IMR-90 (cell line): ENCODE data around the gene RASD2. TPM values are rescaled to one million over a fixed set of nuclear protein-coding genes. Genes with fewer than 3 reads are reported as not detected.

ENCODE experiments used
- ATAC-seq: fragments of 200-7000 bp; cut with Tn5 transposase; 2 replicates; pipeline ENCODE4 v1.9.1; 2020; ENCODE audit warnings: low read depth, mild to moderate bottlenecking, moderate library complexity
- BruUV-seq: library from RNA; stranded (reverse); fragments of 400-500 nt; replicated peaks from 2 replicates; lab custom pipeline; 2021; lab: Mats Ljungman, UMichigan
- CTCF ChIA-PET: fragments of 300-600 bp; formaldehyde crosslinking; extraction: SDS; loops from one replicate; lab custom pipeline; 2021; ENCODE audit warnings: antibody characterized with exemption; lab: Yijun Ruan, JAX
- POLR2A ChIA-PET: fragments of 300-600 bp; sonication (Branson Sonifier 250); formaldehyde crosslinking; loops from one replicate; lab custom pipeline; 2022; ENCODE audit warnings: antibody characterized with exemption; ENCODE audit not compliant: unreplicated experiment; lab: Charles Lee
- DNase-seq: peaks from one replicate; pipeline ENCODE4 v3.0.0; 2013
- H2AFZ ChIP-seq: replicated peaks from 2 replicates; pipeline ENCODE3; 2013; ENCODE audit warnings: low read length, mild to moderate bottlenecking; ENCODE audit not compliant: poor library complexity
- H2AK5ac ChIP-seq: 2 replicates; pipeline ENCODE4 v1.6.1; 2013; ENCODE audit warnings: low read depth, low read length, inconsistent platforms
- H2AK9ac ChIP-seq: replicated peaks from 2 replicates; pipeline ENCODE3; 2013; ENCODE audit warnings: mild to moderate bottlenecking, low read depth, low read length, moderate library complexity; ENCODE audit not compliant: poor library complexity
- H2BK120ac ChIP-seq: 2 replicates; pipeline ENCODE4 v1.6.1; 2013; ENCODE audit warnings: low read depth, low read length, inconsistent platforms
- H2BK15ac ChIP-seq: 3 replicates; pipeline ENCODE4 v1.6.1; 2013; ENCODE audit warnings: low read depth, low read length, inconsistent platforms
- H2BK20ac ChIP-seq: 2 replicates; pipeline ENCODE4 v1.6.1; 2013; ENCODE audit warnings: low read depth, mild to moderate bottlenecking, inconsistent platforms, low read length, moderate library complexity
- H2BK5ac ChIP-seq: 2 replicates; pipeline ENCODE4 v1.6.1; 2013; ENCODE audit warnings: mild to moderate bottlenecking, low read depth, low read length, inconsistent platforms; ENCODE audit not compliant: poor library complexity, severe bottlenecking
- H3K14ac ChIP-seq: replicated peaks from 2 replicates; pipeline ENCODE4 v1.6.1; 2013; ENCODE audit warnings: low read depth, low read length, inconsistent platforms
- H3K18ac ChIP-seq: 2 replicates; pipeline ENCODE4 v1.6.1; 2013; ENCODE audit warnings: low read depth, low read length, control low read depth
- H3K23ac ChIP-seq: 2 replicates; pipeline ENCODE4 v1.6.1; 2013; ENCODE audit warnings: low read depth, low read length, inconsistent platforms
- H3K27ac ChIP-seq: 2 replicates; pipeline ENCODE4 v1.5.1; 2013; ENCODE audit warnings: mild to moderate bottlenecking, control low read depth, low read length; ENCODE audit not compliant: insufficient read depth
- H3K27me3 ChIP-seq: 2 replicates; pipeline ENCODE4 v1.6.1; 2013; ENCODE audit warnings: low read length; ENCODE audit not compliant: control insufficient read depth, insufficient read depth
- H3K36me3 ChIP-seq: 2 replicates; pipeline ENCODE4 v1.6.1; 2013; ENCODE audit warnings: low read length, mixed read lengths; ENCODE audit not compliant: control insufficient read depth, insufficient read depth
- H3K4ac ChIP-seq: 2 replicates; pipeline ENCODE4 v1.6.1; 2013; ENCODE audit warnings: low read depth, low read length, inconsistent platforms
- H3K4me1 ChIP-seq: 2 replicates; pipeline ENCODE4 v1.6.1; 2013; ENCODE audit warnings: low read length, mixed read lengths; ENCODE audit not compliant: control insufficient read depth, insufficient read depth
- H3K4me2 ChIP-seq: 2 replicates; pipeline ENCODE4 v1.6.1; 2013; ENCODE audit warnings: low read depth, mild to moderate bottlenecking, control low read depth, low read length, moderate library complexity
- H3K4me3 ChIP-seq: 2 replicates; pipeline ENCODE4 v1.5.1; 2013; ENCODE audit warnings: low read depth, mild to moderate bottlenecking, control low read depth, low read length, moderate library complexity; ENCODE audit not compliant: insufficient read depth
- H3K56ac ChIP-seq: 2 replicates; pipeline ENCODE4 v1.6.1; 2013; ENCODE audit warnings: low read length, inconsistent platforms; ENCODE audit not compliant: insufficient read depth; ENCODE audit errors: extremely low read depth
- H3K79me1 ChIP-seq, 2 experiments: 2 replicates each; pipeline ENCODE4 v1.6.1; 2013; ENCODE audit warnings: low read length in 2 of 2, inconsistent platforms in 1 of 2, low read depth in 1 of 2
- H3K9ac ChIP-seq: 2 replicates; pipeline ENCODE4 v1.6.1; 2013; ENCODE audit warnings: low read depth, low read length, control low read depth
- H3K9me1 ChIP-seq: 2 replicates; pipeline ENCODE4 v1.6.1; 2013; ENCODE audit warnings: low read length, inconsistent platforms; ENCODE audit not compliant: insufficient read depth
- H3K9me3 ChIP-seq: 2 replicates; pipeline ENCODE4 v1.6.1; 2013; ENCODE audit warnings: low read length; ENCODE audit not compliant: control insufficient read depth, insufficient read depth
- H4K20me1 ChIP-seq: 2 replicates; pipeline ENCODE4 v1.6.1; 2013; ENCODE audit warnings: low read length, inconsistent platforms; ENCODE audit not compliant: insufficient read depth
- H4K5ac ChIP-seq: 2 replicates; pipeline ENCODE4 v1.6.1; 2013; ENCODE audit warnings: mild to moderate bottlenecking, low read depth, low read length, control low read depth
- H4K8ac ChIP-seq, 2 experiments: 2 replicates each; pipeline ENCODE4 v1.6.1; 2013; ENCODE audit warnings: low read depth in 2 of 2, low read length in 2 of 2, control low read depth in 1 of 2, inconsistent platforms in 1 of 2
- H4K91ac ChIP-seq: 2 replicates; pipeline ENCODE4 v1.6.1; 2013; ENCODE audit warnings: low read depth, low read length, inconsistent platforms; ENCODE audit not compliant: insufficient read depth
- CEBPB ChIP-seq: IDR thresholded peaks from 2 replicates; pipeline ENCODE4 v1.6.1; 2012; ENCODE audit warnings: low read depth, low read length, improper control_type of control experiment
- WGBS, 2 experiments: methylation state at CpG; one replicate each; pipeline versions ENCODE4 v1.1.5 to v1.1.7; 2013; ENCODE audit warnings: missing lambda C conversion rate in 2 of 2; ENCODE audit not compliant: insufficient read length in 1 of 2; ENCODE audit errors: extremely low coverage in 2 of 2; 5-methylcytosine and 5-hydroxymethylcytosine counted together
- dilution Hi-C: fragments of 300-500 bp; cut with HindIII; formaldehyde crosslinking; loops from one replicate; pipeline ENCODE4 v1.14.3; 2018; ENCODE audit warnings: low sequenced_read_pairs; ENCODE audit not compliant: unreplicated experiment
- in situ Hi-C: fragments of 300-500 bp; cut with MboI; formaldehyde crosslinking; loops from 3 replicates; pipeline ENCODE4 v1.14.3; 2019; ENCODE audit warnings: low sequenced_read_pairs, inconsistent platforms, mixed read lengths
- intact Hi-C: fragments of 100-400 bp; cut with micrococcal nuclease; formaldehyde crosslinking; loops from 2 replicates; pipeline ENCODE4 v1.10.0; 2022
- polyA plus RNA-seq, 3 experiments: library from polyadenylated mRNA; depleted of rRNA; stranded (reverse); fragments of >200 nt; gene quantifications; 2 replicates each; pipeline ENCODE4 v1.2.3, GENCODE V29; 2012; ENCODE audit warnings: low replicate concordance in 1 of 3
- total RNA-seq: library from RNA; depleted of rRNA; stranded (reverse); fragments of >200 nt; gene quantifications from 2 replicates; pipeline ENCODE4 v1.2.3, GENCODE V29; 2012
- TF ChIP-seq, protein P1 (sequence below): fragments of 150-350 bp; IDR thresholded peaks from 2 replicates; pipeline ENCODE4 v1.6.1; 2017; ENCODE audit warnings: mild to moderate bottlenecking, antibody characterized with exemption, low read length, low read depth

RASD2 gene
- total and polyA plus RNA-seq, 2 of the 4 experiments (the other 2 are of a cell fraction): under 0.01 to 0.32 TPM

DNA sequence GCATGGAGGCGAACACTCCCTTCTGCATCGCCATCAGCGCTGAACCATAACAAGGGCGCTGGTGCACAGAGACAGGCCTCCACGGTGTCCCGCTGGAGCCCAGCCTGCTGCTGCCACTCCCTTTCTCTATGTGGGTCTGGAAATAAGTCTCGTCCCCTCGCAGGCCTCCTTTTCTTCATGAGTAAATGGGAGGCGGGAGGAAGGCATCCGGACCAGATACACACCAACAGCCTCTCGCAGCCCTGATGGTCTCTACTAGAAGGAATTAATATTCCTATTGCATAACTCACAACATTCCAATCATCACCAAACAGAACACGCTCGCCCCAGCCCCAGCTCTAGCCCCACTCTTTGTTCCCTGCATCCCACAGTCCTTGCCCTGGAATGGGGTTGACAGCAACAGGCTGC is 14.9 kb downstream of the RASD2 start:
- Histone ChIP-seq H3K18ac (peak overlapping the region; percentile 20; the same call in 1 of the 2 replicates), H2BK15ac (no peak overlapping the region), H3K14ac (no peak overlapping the region), H4K8ac (0 out of 4 replicates have a peak overlapping the region, but pooled peaks of 1 of the 2 experiments have one; percentile 45), H2BK5ac (no peak overlapping the region), H3K9me1 (peaks cover 7% of the 10 kb centered on the region; the same call in 1 of the 2 replicates), H3K9ac (no peak overlapping the region), H2AK9ac (peak overlapping the region; percentile 43), H3K56ac (no peak overlapping the region), H2BK20ac (no peak overlapping the region), H3K4me1 (peaks cover 9% of the 10 kb centered on the region), H3K27ac (no peak overlapping the region), H3K4me3 (no peak overlapping the region), H4K5ac (no peak overlapping the region; the same call in 1 of the 2 replicates), H3K36me3 (no peaks in the 10 kb centered on the region), H3K4me2 (no peak overlapping the region), H4K91ac (no peak overlapping the region), H2BK120ac (no peak overlapping the region), H4K20me1 (no peaks in the 10 kb centered on the region), H3K9me3 (peaks cover 4% of the 10 kb centered on the region; the same call in 1 of the 2 replicates), H3K4ac (peak overlapping the region; percentile 6; the same call in 1 of the 2 replicates), H3K23ac (no peak overlapping the region), H2AFZ (peak overlapping the region; percentile 39), H2AK5ac (0 out of 2 replicates have a peak overlapping the region, but pooled peaks have one; percentile 16), H3K27me3 (no peaks in the 10 kb centered on the region), H3K79me1 (no peaks in the 10 kb centered on the region)
- in situ Hi-C loops (no loop called here), intact Hi-C loops (no loop called here), dilution Hi-C loops (no loop called here)
- POLR2A ChIA-PET: no interaction called here
- peak; percentile 33 for DNase-seq
- ATAC-seq: peak; percentile 73
- no TSS peak for BruUV-seq
- TF ChIP-seq, protein P1, sequence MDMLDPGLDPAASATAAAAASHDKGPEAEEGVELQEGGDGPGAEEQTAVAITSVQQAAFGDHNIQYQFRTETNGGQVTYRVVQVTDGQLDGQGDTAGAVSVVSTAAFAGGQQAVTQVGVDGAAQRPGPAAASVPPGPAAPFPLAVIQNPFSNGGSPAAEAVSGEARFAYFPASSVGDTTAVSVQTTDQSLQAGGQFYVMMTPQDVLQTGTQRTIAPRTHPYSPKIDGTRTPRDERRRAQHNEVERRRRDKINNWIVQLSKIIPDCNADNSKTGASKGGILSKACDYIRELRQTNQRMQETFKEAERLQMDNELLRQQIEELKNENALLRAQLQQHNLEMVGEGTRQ: no peak
- peak; percentile 69 for TF ChIP-seq CEBPB
- CTCF ChIA-PET: no interaction called here
- WGBS, 2 experiments: 94% methylated on average over 3 of the region's 13 CpGs; no CpG with 5 or more reads in 1 of the 2 experiments
